ENCODE data around the gene POLN. TPM values are rescaled to one million over a fixed set of nuclear protein-coding genes. Genes with fewer than 3 reads are reported as not detected.

The POLN gene
- polyA plus RNA-seq, 1 donor (not counting 4 experiments of a cell fraction or from before 2014, with no cell fraction given): 1.3 TPM

GRCh38 chr4:2265113-2266110 is 23.5 kb upstream of the POLN start:
- no peak for TF ChIP-seq EZH2 (IDR thresholded peaks at IDR 0.05; ENCODE audit: low read length)
- no peak for TF ChIP-seq CTCF (optimal IDR thresholded peaks at IDR 0.05 in 1 of 3, IDR thresholded peaks at IDR 0.05 in 1 of 3, conservative IDR thresholded peaks at IDR 0.05 in 1 of 3; ENCODE audit: extremely low read depth in 1 of 3, insufficient read depth in 2 of 3, low read length in 3 of 3)
- Histone ChIP-seq H2AFZ (ENCODE audit: control insufficient read depth, low read length) (no peak overlapping the region), H3K4me2 (ENCODE audit: control insufficient read depth, extremely low read depth, insufficient read depth, low read depth, low read length) (no peak overlapping the region), H4K20me1 (ENCODE audit: control insufficient read depth, extremely low read depth, insufficient read depth, low read length) (peaks cover 2% of the 10 kb centered on the region), H3K9ac (ENCODE audit: control insufficient read depth, extremely low read depth, insufficient read depth, low read length) (no peak overlapping the region), H3K9me3 (ENCODE audit: control insufficient read depth, low read depth, low read length) (no peaks in the 10 kb centered on the region), H3K79me2 (ENCODE audit: control insufficient read depth, insufficient read depth, low read length) (peaks cover 3% of the 10 kb centered on the region), H3K9me1 (ENCODE audit: control insufficient read depth, extremely low read depth, insufficient read depth, low read length) (no peaks in the 10 kb centered on the region), H3K4me3 (ENCODE audit: control insufficient read depth in 2 of 3, extremely low read depth in 1 of 3, insufficient read depth in 2 of 3, low read depth in 1 of 3, low read length in 3 of 3) (no peak overlapping the region), H3K4me1 (ENCODE audit: control insufficient read depth, extremely low read depth, insufficient read depth, low read length) (peaks cover 8% of the 10 kb centered on the region), H3K27me3 (ENCODE audit: control insufficient read depth, extremely low read depth, insufficient read depth, low read length) (no peaks in the 10 kb centered on the region), H3K36me3 (ENCODE audit: control insufficient read depth in 2 of 2, extremely low read depth in 1 of 2, insufficient read depth in 2 of 2, low read length in 2 of 2) (no peaks in the 10 kb centered on the region), H3K27ac (ENCODE audit: control insufficient read depth, insufficient read depth, low read length) (no peak overlapping the region)
- dilution Hi-C loops (cut with MboI; ENCODE audit: extremely low pct_ligation_motif_present, low sequenced_read_pairs): no loop called here
- DNase-seq (ENCODE audit: low read depth, low spot score) (no peak), FAIRE-seq (no peak)

- H3K27ac ChIP-seq (ENCODE audit: control insufficient read depth, insufficient read depth, low read length): no peak overlapping the region
- H3K36me3 ChIP-seq (ENCODE audit: control insufficient read depth in 2 of 2, extremely low read depth in 1 of 2, insufficient read depth in 2 of 2, low read length in 2 of 2): peaks cover 0 to 2% of the 10 kb centered on the region in 2 experiments
- peaks cover 10% of the 10 kb centered on the region for H3K79me2 ChIP-seq (ENCODE audit: control insufficient read depth, insufficient read depth, low read length)
- no peak for DNase-seq (ENCODE audit: low read depth, low spot score)
- H3K9me3 ChIP-seq (ENCODE audit: control insufficient read depth, low read depth, low read length): no peaks in the 10 kb centered on the region
- peaks cover 10% of the 10 kb centered on the region for H3K4me1 ChIP-seq (ENCODE audit: control insufficient read depth, extremely low read depth, insufficient read depth, low read length)
- no peaks in the 10 kb centered on the region for H3K9me1 ChIP-seq (ENCODE audit: control insufficient read depth, extremely low read depth, insufficient read depth, low read length)
- peaks cover 4% of the 10 kb centered on the region for H4K20me1 ChIP-seq (ENCODE audit: control insufficient read depth, extremely low read depth, insufficient read depth, low read length)
- TF ChIP-seq CTCF (optimal IDR thresholded peaks at IDR 0.05 in 1 of 3, IDR thresholded peaks at IDR 0.05 in 1 of 3, conservative IDR thresholded peaks at IDR 0.05 in 1 of 3; ENCODE audit: extremely low read depth in 1 of 3, insufficient read depth in 2 of 3, low read length in 3 of 3) (no peak), EZH2 (IDR thresholded peaks at IDR 0.05; ENCODE audit: low read length) (no peak)
- dilution Hi-C loops (cut with MboI; ENCODE audit: extremely low pct_ligation_motif_present, low sequenced_read_pairs): no loop called here
- no peak overlapping the region for H3K4me3 ChIP-seq (ENCODE audit: control insufficient read depth in 2 of 3, extremely low read depth in 1 of 3, insufficient read depth in 2 of 3, low read depth in 1 of 3, low read length in 3 of 3)
- H3K27me3 ChIP-seq (ENCODE audit: control insufficient read depth, extremely low read depth, insufficient read depth, low read length): no peaks in the 10 kb centered on the region
- FAIRE-seq: no peak
- no peak overlapping the region for H2AFZ ChIP-seq (ENCODE audit: control insufficient read depth, low read length)
- no peak overlapping the region for H3K9ac ChIP-seq (ENCODE audit: control insufficient read depth, extremely low read depth, insufficient read depth, low read length)
- H3K4me2 ChIP-seq (ENCODE audit: control insufficient read depth, extremely low read depth, insufficient read depth, low read depth, low read length): no peak overlapping the region
Measured at GRCh38 chr4:2264481-2265041, 22.6 kb upstream of the POLN start.

All from keratinocyte (primary cell).